Right atrium auricular region (tissue), 2 donors: Measurements from ENCODE around the gene GABPB2. TPM values are rescaled to one million over a fixed set of nuclear protein-coding genes. Genes with fewer than 3 reads are reported as not detected.

Experiments used
- DNase-seq: peaks from one replicate; pipeline ENCODE4 v3.0.0-alpha.2; 2019; ENCODE audit warnings: low spot score
- H3K27ac ChIP-seq, 2 donors: fragments of 200-600 bp; sonication (generic); 1 replicate in 1 of 2; 2 replicates in 1 of 2; pipeline ENCODE4 v1.5.1; 2016 to 2019
- H3K27me3 ChIP-seq, 2 donors: fragments of 200-600 bp; sonication (generic); one replicate each; pipeline versions ENCODE4 v1.5.1 to v1.6.0; 2017 to 2019
- H3K36me3 ChIP-seq: fragments of 200-600 bp; sonication (generic); one replicate; pipeline ENCODE4 v1.5.1; 2016
- H3K4me1 ChIP-seq, 2 donors: fragments of 200-600 bp; sonication (generic); one replicate each; pipeline versions ENCODE4 v1.5.1 to v1.6.0; 2017 to 2019
- H3K4me3 ChIP-seq, 2 donors: fragments of 200-600 bp; sonication (generic); 1 replicate in 1 of 2; 2 replicates in 1 of 2; pipeline ENCODE4 v1.5.1; 2017 to 2019; ENCODE audit warnings: mild to moderate bottlenecking in 1 of 2, moderate library complexity in 1 of 2
- H3K9me3 ChIP-seq, 2 donors: fragments of 200-600 bp; sonication (generic); one replicate each; pipeline ENCODE4 v1.5.1; 2019
- CTCF ChIP-seq, 2 donors: fragments of 200-600 bp; sonication (generic); IDR thresholded peaks; one replicate each; pipeline ENCODE4 v1.5.1; 2019; ENCODE audit warnings: antibody characterized with exemption in 2 of 2
- total RNA-seq, 2 donors: library from RNA; depleted of rRNA; stranded (reverse); fragments of >200 nt; gene quantifications; one replicate each; pipeline ENCODE4 v1.1.0, GENCODE V29; 2016

Gene GABPB2
- total RNA-seq, 2 donors from 2014 or later, result 18.0 to 19.4 TPM

- Histone ChIP-seq H3K36me3 (peaks cover 17% of the 10 kb centered on the region), H3K9me3 (no peaks in the 10 kb centered on the region), H3K27me3 (no peaks in the 10 kb centered on the region), H3K4me3 (peak overlapping the region in 1 of 2 donors; percentile 81), H3K4me1 (peaks cover 0 to 31% of the 10 kb centered on the region in 2 donors), H3K27ac (no peak overlapping the region)
- no peak for DNase-seq
- no peak for TF ChIP-seq CTCF (IDR thresholded peaks at IDR 0.05)
Measured at GRCh38 chr1:151167116-151167515, 96.6 kb downstream of the GABPB2 start.

GRCh38 chr1:151171190-151171589 is 100.6 kb downstream of the GABPB2 start:
- Histone ChIP-seq H3K4me3 (no peak overlapping the region), H3K27ac (no peak overlapping the region), H3K9me3 (no peaks in the 10 kb centered on the region), H3K4me1 (peaks cover 0 to 20% of the 10 kb centered on the region in 2 donors), H3K27me3 (no peaks in the 10 kb centered on the region), H3K36me3 (peaks cover 23% of the 10 kb centered on the region)
- DNase-seq, result no peak
- TF ChIP-seq CTCF (IDR thresholded peaks at IDR 0.05), result no peak

Other genes starting within 250 kb of the GABPB2 start
- gene ARNT, start 194.2 kb upstream of the GABPB2 start, total RNA-seq, result 10 to 100 TPM; 28.3 to 40.3 TPM
- gene CTXND2, start 183.6 kb upstream of the GABPB2 start, total RNA-seq, result under 1 TPM; 0.28 to 0.41 TPM
- gene SETDB1, start 144.4 kb upstream of the GABPB2 start, total RNA-seq, result 10 to 100 TPM; 18.6 to 18.9 TPM
- gene CERS2, start 95.9 kb upstream of the GABPB2 start, total RNA-seq, result 10 to 100 TPM; 47.9 to 91.4 TPM
- gene ANXA9, start 88.5 kb upstream of the GABPB2 start, total RNA-seq, result 1 to 10 TPM; 1.6 to 7.7 TPM
- 10 to 100 TPM; 62.2 to 72.3 TPM for gene MINDY1, start 63.9 kb upstream of the GABPB2 start, total RNA-seq
- 10 to 100 TPM; 52.0 to 68.4 TPM for gene PRUNE1, start 62.3 kb upstream of the GABPB2 start, total RNA-seq
- gene BNIPL, start 34.2 kb upstream of the GABPB2 start, total RNA-seq, result under 1 TPM; 0.22 to 0.24 TPM
- 10 to 100 TPM in 1 of 2 donors, 1 to 10 TPM in 1; 8.8 to 16.2 TPM for gene C1orf56, start 23.0 kb upstream of the GABPB2 start, total RNA-seq
- gene CDC42SE1, start 11.1 kb upstream of the GABPB2 start, total RNA-seq, result 10 to 100 TPM; 18.2 to 37.5 TPM
- gene MLLT11, start 10.4 kb upstream of the GABPB2 start, total RNA-seq, result 10 to 100 TPM in 1 of 2 donors, 1 to 10 TPM in 1; 3.5 to 10.9 TPM
- gene SEMA6C, start 75.9 kb downstream of the GABPB2 start, total RNA-seq, result 10 to 100 TPM; 40.0 to 60.7 TPM
- gene TNFAIP8L2, start 85.9 kb downstream of the GABPB2 start, total RNA-seq, result 1 to 10 TPM in 1 of 2 donors, under 1 TPM in 1; 0.56 to 4.8 TPM
- gene LYSMD1, start 95.1 kb downstream of the GABPB2 start, total RNA-seq, result 10 to 100 TPM; 14.6 to 16.1 TPM
- gene SCNM1, start 95.4 kb downstream of the GABPB2 start, total RNA-seq, result 10 to 100 TPM; 14.4 to 14.7 TPM
- gene TMOD4, start 105.2 kb downstream of the GABPB2 start, total RNA-seq, result not detected
- gene VPS72, start 119.4 kb downstream of the GABPB2 start, total RNA-seq, result 10 to 100 TPM; 23.4 to 32.1 TPM
- gene PIP5K1A, start 127.8 kb downstream of the GABPB2 start, total RNA-seq, result 10 to 100 TPM; 35.6 to 41.8 TPM
- 100 to 1,000 TPM; 109 to 157 TPM for gene PSMD4, start 184.0 kb downstream of the GABPB2 start, total RNA-seq
- gene ZNF687, start 211.5 kb downstream of the GABPB2 start, total RNA-seq, result 10 to 100 TPM; 12.9 to 26.3 TPM